HG03575 (cell line): ENCODE data around the gene FAM107A.

Experiments used
- ATAC-seq: cut with Tn5 transposase; IDR thresholded peaks from one replicate; pipeline ENCODE4 v1.9.1; 2021; ENCODE audit not compliant: unreplicated experiment, insufficient number of reproducible peaks, low FRiP score; ENCODE audit errors: extremely low read depth

Gene FAM107A

GRCh38 chr3:58526515-58526957 is 50.7 kb downstream of the FAM107A start:
- ATAC-seq = no peak

GRCh38 chr3:58524326-58524888 is 52.8 kb downstream of the FAM107A start:
- no peak for ATAC-seq

GRCh38 chr3:58522759-58523425 is 54.3 kb downstream of the FAM107A start:
- ATAC-seq = no peak

- ATAC-seq = no peak
Observed at GRCh38 chr3:58521917-58522631, 55.1 kb downstream of the FAM107A start.

GRCh38 chr3:58521336-58521670 is 55.9 kb downstream of the FAM107A start:
- ATAC-seq = no peak

- ATAC-seq = no peak
Observed at GRCh38 chr3:58520403-58521335, 56.5 kb downstream of the FAM107A start.

- ATAC-seq = no peak
Observed at GRCh38 chr3:58519668-58520402, 57.4 kb downstream of the FAM107A start.

- ATAC-seq = no peak
Observed at GRCh38 chr3:58518291-58518789, 58.9 kb downstream of the FAM107A start.

GRCh38 chr3:58514405-58514804 is 62.8 kb downstream of the FAM107A start:
- ATAC-seq = no peak
